ENCODE results near the gene RANBP1.
A peak's percentile ranks its signal among the peaks of the same experiment; 100 is the strongest.

RANBP1 gene

GRCh38 chr22:20109411-20110358 lies 6.2 kb upstream of the RANBP1 start:
- no peak for DNase-seq

GRCh38 chr22:20110359-20110985 lies 5.4 kb upstream of the RANBP1 start:
- no peak for DNase-seq

- DNase-seq, result no peak
Observed at GRCh38 chr22:20111045-20111688, 4.7 kb upstream of the RANBP1 start.

DNA sequence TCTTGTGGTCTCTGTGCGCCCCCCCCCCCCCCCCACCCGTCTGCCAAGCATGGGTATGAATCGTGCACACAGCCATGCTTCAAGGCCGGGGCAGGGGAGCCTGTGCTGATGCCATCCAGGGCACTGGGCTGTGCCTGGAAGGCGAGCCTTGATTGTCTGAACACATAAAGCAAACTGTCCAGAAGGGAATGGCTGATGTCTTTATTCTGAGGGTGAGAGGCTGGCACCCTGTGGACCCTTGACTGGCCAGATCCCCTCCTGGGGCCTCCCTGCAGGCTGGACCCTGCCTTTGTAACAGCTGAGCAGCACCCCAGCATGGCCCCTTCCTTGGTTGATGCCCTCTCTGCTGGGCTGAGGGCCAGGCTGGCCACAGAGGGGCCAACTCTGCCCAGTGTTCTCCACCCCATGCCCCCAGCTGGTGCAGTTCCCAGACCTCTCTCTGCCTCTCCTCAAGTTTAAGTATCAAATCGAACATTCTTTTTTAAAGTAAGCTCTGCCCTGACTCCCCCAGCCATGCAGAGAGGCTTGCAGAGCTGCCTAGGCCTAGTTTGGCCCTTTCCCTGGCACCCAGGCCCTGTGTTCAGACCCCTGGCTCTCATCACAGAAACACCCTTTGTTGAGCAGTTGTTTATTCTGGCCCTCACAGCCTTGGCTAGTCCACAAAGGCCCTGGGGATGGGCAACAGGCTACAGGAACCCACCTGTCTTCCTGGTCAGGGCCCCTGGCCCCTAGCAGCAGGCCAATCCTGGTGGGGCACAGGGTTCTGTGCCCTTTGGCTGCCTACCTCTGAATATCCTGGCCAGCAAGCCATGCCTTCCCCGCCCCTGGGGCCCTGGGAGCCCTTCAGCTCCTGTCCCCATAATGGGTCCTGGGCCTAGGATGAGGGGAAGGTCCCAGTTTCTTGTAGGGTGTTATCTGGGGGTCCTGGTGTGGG lies 3.9 kb upstream of the RANBP1 start:
- DNase-seq, result no peak

DNA sequence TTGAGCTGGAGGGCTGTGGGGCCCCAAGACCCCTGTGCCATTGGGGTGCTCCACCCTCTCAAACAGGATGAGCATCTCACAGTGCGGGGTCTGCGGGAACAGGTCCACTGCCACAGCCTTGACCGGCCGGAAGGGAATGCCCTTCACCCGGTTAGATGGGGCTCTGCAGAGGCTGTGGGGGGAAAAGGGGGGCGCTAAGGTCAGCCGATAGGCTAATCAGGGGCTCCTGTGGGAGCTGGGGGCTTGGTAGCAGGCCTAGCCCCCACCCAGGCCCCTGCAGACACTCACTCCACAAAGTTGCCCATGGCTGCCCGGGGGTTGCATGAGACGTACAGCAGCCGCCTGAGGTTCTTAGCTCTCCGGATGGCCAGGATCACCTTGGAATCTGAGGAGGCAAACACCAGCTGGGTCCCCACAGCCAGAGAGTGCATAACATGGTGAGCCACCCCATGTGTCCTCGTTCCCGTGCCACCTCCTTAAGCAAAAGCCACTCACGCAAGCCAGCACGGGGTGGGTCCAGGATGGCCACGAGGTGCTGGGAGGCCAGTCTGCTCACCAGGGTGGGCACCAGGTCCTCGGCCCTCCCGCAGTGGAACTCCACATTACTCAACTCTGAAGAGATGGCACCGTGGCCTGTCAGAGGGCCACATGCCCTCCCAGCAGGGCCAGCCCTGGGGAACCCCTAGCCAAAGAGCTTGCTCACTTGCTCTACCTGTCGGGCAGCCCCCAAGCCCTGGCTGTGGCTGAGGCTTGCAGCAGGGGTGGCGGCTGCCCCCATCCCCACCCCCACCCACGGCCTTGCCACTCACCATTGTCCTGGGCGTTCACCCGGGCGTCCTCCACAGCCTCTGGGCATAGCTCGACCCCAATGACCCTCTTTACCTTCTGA lies 3.0 kb upstream of the RANBP1 start:
- DNase-seq, result no peak

DNA sequence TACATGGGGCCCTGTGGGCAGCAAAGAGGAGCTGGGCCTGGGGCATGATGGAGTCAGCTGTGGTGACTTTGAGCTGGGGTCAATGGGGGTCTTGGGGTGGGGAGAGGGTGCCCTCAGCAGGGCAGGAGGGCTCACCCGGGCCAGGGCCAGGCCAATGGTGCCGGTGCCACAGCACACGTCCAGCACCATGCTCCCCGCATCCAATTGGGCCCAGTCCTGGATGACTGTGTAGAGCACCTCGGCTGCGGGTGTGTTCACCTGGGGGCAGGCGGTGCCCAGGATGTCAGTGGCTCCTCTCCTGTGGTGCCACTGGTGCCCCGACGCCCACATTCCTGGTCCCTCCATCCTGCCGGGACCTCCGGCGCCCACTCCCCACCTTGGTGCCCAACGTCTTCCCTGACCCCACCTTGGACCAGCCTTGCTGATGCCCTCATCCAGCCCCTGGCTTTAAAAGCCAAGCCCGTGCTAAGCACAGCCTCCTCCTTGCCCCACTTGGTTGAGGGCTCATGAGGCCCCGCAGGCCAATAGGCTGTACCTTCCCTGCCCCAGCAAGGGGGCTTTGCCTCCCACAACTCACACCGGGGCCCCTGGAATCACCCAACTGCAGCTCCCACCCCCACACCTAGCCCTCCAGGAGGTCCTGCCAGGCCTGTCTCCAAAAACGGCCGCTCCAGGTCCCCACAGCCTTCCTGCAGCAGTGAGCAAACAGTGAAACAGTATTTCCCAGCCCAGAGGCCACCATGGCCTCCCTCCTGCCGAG lies 2.2 kb upstream of the RANBP1 start:
- no peak for DNase-seq

- no peak for DNase-seq
Observed at GRCh38 chr22:20114506-20115475, 1.1 kb upstream of the RANBP1 start.

DNA sequence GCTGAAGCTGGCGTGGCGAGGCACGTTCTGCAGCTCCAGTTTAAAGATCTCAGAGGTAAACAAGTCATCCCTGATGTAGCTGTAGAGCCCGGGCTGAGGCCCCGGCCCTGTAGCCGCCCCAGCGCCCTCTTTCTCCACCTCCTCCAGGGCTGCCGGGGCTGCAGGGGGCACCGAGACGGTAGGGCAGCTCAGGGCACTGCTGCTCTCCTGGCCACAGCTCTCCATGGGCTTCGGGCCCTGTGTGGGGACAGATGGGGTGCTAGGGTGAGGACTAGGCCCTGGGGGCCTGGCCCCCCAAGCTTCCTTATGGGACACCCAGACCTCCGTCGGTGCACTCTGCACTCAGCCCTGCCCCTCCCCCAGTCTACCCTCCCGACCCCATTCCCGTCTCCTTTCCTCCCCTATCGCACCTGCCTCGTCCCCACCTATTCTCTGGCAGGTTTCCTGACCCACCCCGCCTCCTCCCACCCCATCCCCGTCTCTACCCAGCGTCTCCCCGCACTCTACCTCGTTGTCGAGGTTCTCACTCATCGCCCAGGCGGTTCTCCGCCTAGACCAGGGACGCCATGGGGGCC lies 559 bp downstream of the RANBP1 start:
- DNase-seq, result no peak

- DNase-seq, result peak; percentile 65 to 90
Observed at GRCh38 chr22:20116951-20117632, 1.2 kb downstream of the RANBP1 start, which contains the start of gene TRMT2A. Gene TRMT2A (minus strand): TSS chr22:20117226. CDS start chr22:20116906, 320 bp downstream.

- no peak for DNase-seq
Observed at GRCh38 chr22:20117633-20118299, 1.9 kb downstream of the RANBP1 start.

DNA sequence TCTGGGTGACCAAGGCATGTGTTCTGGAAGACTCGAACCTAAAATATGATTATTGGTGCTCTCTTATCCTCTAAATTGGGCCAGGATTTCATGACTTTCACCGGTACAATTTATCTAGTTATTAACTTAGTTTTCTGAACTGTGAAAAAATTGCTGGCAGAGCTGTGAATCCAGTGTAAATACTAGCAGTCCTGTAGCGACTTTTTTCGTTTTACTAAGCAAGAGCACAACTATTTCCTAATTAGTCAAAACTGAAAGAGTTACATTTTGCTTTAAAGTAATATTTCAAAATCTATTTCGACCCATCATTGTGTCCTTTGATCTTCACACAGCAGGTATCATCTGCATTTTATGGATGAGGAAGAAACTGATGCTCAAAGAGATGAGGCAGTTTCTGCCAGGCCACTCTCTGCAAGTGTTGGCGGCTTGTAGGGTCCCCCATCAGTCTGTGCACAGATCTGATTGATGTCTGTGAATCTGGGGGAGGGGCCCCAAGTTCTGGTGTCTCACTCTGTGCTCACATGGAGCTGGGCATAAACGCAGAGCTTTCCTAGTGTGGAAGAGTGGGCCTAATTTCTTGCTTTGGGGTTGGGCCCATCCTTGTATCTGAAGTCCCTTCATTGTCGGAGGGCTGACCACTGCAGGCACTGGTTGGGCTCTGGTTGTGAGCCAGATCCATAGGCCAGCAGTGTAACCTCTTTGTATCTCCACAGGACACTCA lies 2.6 kb downstream of the RANBP1 start:
- DNase-seq, result no peak

- DNase-seq, result no peak
Observed at GRCh38 chr22:20121856-20122415, 6.0 kb downstream of the RANBP1 start.

DNA sequence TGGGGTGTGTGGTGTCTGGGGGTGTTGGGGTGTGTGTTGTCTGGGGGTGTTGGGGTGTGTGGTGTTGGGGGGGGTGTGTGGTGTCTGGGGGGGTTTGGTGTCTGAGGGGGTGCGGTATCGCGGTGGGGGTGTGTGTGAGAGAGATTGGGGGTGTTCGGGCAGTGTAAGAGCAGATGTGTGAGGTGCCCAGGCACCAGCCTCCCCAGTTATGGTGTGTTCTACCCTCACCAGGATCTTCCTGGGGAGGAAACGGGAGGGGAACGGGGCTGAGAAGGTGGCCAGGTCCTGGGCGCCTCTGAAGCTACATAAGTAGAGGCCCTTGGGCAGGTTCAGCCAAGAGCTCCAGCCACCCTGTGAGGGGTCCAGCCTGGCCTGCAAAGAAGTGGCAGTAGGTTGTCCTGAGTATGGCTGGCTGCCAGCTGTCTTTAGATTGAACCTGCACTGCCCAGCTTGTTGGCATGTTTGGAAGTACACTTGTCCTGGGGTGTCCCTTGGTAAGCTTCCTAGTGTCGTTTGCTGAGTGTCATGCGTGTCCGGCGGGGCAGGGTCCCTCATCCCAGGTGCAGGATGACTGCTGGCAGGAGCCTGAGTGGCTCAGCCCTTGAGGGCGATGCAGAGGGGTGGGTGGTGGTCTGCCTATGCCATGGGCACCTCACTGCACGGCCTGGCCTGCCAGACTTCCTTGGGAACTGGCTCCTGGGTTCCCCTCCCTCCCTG lies 7.6 kb downstream of the RANBP1 start:
- no peak for DNase-seq

DNA sequence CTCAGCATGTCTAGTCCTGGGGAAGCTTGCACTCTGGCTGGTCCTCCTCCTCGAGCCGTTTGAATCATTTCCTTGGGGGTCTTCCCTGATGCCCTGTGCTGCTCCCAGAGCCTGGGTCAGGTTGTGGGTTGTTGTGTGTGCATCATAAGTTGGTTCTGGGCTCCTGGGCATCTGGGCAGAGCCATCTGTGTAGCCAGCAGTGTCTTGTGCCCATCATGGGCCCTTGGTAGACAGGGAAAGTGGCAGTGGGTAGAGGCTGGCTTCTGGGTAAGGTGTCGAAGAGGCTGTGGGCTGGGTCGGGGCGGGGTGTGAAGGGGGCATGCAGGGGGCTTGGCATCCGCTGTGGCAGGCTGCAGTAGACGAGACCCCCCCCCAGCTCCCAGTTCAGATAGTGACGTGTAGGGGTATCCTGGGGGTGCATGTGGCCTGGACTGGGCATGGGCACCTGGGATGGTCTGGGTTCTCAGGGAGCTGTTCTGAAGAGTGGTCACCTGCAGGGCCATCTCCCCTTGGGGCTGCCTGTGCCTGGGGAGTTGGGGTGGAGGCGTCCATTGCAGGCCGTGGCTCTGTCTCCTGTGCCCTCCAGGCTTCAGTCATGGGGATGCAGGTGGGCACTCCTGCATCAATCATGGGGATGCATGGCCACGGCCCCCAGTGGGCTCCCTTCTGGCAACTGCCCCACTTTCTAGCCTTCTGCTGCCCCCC lies 8.3 kb downstream of the RANBP1 start:
- no peak for DNase-seq

Data from SW 1271 (cell line).